ENCODE measurements around the gene KCNIP4. TPM values are rescaled to one million over a fixed set of nuclear protein-coding genes. Genes with fewer than 3 reads are reported as not detected.

The KCNIP4 gene
- total and polyA plus RNA-seq, 9 of the 15 experiments (the other 6 are each of a cell fraction or from before 2014, with no cell fraction given): 0.25 to 0.41 TPM; not detected in 7

GRCh38 chr4:21628116-21628670 lies 320.4 kb downstream of the KCNIP4 start (continued):
- TF ChIP-seq CUX1 (CRISPR knock-in tag; IDR thresholded peaks at IDR 0.05) (no peak), HMG20B (CRISPR knock-in tag; IDR thresholded peaks at IDR 0.05) (no peak), ZNF224 (CRISPR knock-in tag; IDR thresholded peaks at IDR 0.05) (no peak), MIER1 (IDR thresholded peaks at IDR 0.05; ENCODE audit: low read depth) (no peak), ZNF280A (IDR thresholded peaks at IDR 0.05; ENCODE audit: low read depth, partially characterized antibody) (no peak)
